H9 (cell line): ENCODE measurements around the gene TMPRSS11A. TPM values are rescaled to one million over a fixed set of nuclear protein-coding genes. Genes with fewer than 3 reads are reported as not detected.

Experiments used
- DNase-seq: peaks from one replicate; pipeline ENCODE4 v3.0.0-alpha.2; 2017
- H2AFZ ChIP-seq: one replicate; pipeline ENCODE4 v1.6.1; 2013; ENCODE audit warnings: mild to moderate bottlenecking, low read length, control low read depth, moderate library complexity
- H2AK5ac ChIP-seq: 2 replicates; pipeline ENCODE4 v1.6.1; 2013; ENCODE audit warnings: low read length, control low read depth, mixed read lengths; ENCODE audit not compliant: insufficient read length
- H2BK120ac ChIP-seq: one replicate; pipeline ENCODE4 v1.6.1; 2013; ENCODE audit warnings: low read depth, mild to moderate bottlenecking, low read length, control low read depth, inconsistent platforms; ENCODE audit not compliant: poor library complexity, severe bottlenecking
- H2BK12ac ChIP-seq: 2 replicates; pipeline ENCODE4 v1.6.1; 2013; ENCODE audit warnings: low read length, control low read depth, mixed read lengths, low read depth; ENCODE audit not compliant: insufficient read length
- H2BK15ac ChIP-seq: 2 replicates; pipeline ENCODE4 v1.6.1; 2013; ENCODE audit warnings: low read depth, low read length, control low read depth
- H2BK20ac ChIP-seq: one replicate; pipeline ENCODE4 v1.6.1; 2013; ENCODE audit warnings: low read depth, mild to moderate bottlenecking, low read length, control low read depth, inconsistent platforms; ENCODE audit not compliant: poor library complexity, severe bottlenecking
- H2BK5ac ChIP-seq: 2 replicates; pipeline ENCODE4 v1.6.1; 2013; ENCODE audit warnings: low read length, control low read depth, mixed read lengths; ENCODE audit not compliant: insufficient read length
- H3K14ac ChIP-seq: 2 replicates; pipeline ENCODE4 v1.6.1; 2013; ENCODE audit warnings: low read length, control low read depth; ENCODE audit not compliant: insufficient read depth
- H3K18ac ChIP-seq: 2 replicates; pipeline ENCODE4 v1.6.1; 2013; ENCODE audit warnings: low read depth, mild to moderate bottlenecking, mixed read lengths, low read length, control low read depth; ENCODE audit not compliant: insufficient read length
- H3K23ac ChIP-seq: 2 replicates; pipeline ENCODE4 v1.6.1; 2013; ENCODE audit warnings: low read length, control low read depth, mixed read lengths, low read depth; ENCODE audit not compliant: insufficient read length
- H3K23me2 ChIP-seq: 2 replicates; pipeline ENCODE4 v1.6.1; 2013; ENCODE audit warnings: low read depth, mild to moderate bottlenecking, mixed read lengths, low read length, control low read depth; ENCODE audit not compliant: insufficient read length, poor library complexity, severe bottlenecking
- H3K27ac ChIP-seq: 2 replicates; pipeline ENCODE4 v1.5.1; 2013; ENCODE audit warnings: low read length, control low read depth, mixed read lengths, low read depth; ENCODE audit not compliant: insufficient read length
- H3K27me3 ChIP-seq: 2 replicates; pipeline ENCODE4 v1.6.1; 2013; ENCODE audit warnings: low read length, control low read depth, inconsistent platforms; ENCODE audit not compliant: insufficient read depth
- H3K4ac ChIP-seq: 2 replicates; pipeline ENCODE4 v1.6.1; 2013; ENCODE audit warnings: low read depth, mild to moderate bottlenecking, control low read depth, inconsistent platforms, low read length, moderate library complexity
- H3K4me1 ChIP-seq: 2 replicates; pipeline ENCODE4 v1.6.1; 2013; ENCODE audit warnings: low read length, control low read depth, inconsistent platforms; ENCODE audit not compliant: insufficient read depth
- H3K4me2 ChIP-seq: 2 replicates; pipeline ENCODE4 v1.6.1; 2013; ENCODE audit warnings: low read length, control low read depth, mixed read lengths; ENCODE audit not compliant: insufficient read length, insufficient read depth
- H3K56ac ChIP-seq: 2 replicates; pipeline ENCODE4 v1.6.1; 2013; ENCODE audit warnings: low read depth, mild to moderate bottlenecking, mixed read lengths, low read length, control low read depth; ENCODE audit not compliant: insufficient read length
- H3K79me1 ChIP-seq: 2 replicates; pipeline ENCODE4 v1.6.1; 2013; ENCODE audit warnings: low read depth, mild to moderate bottlenecking, moderate library complexity, low read length, control low read depth, inconsistent platforms; ENCODE audit not compliant: insufficient read depth, poor library complexity, severe bottlenecking
- H3K79me2 ChIP-seq: 2 replicates; pipeline ENCODE4 v1.6.1; 2013; ENCODE audit warnings: low read length, control low read depth, inconsistent platforms; ENCODE audit not compliant: insufficient read depth
- H3K9ac ChIP-seq: 2 replicates; pipeline ENCODE4 v1.6.1; 2013; ENCODE audit warnings: low read length, control low read depth, mixed read lengths; ENCODE audit not compliant: insufficient read length; ENCODE audit errors: extremely low read depth
- H3K9me3 ChIP-seq: one replicate; pipeline ENCODE4 v1.6.1; 2013; ENCODE audit warnings: low read depth, low read length, inconsistent platforms; ENCODE audit not compliant: control insufficient read depth
- H3T11ph ChIP-seq: one replicate; pipeline ENCODE4 v1.6.1; 2013; ENCODE audit warnings: mild to moderate bottlenecking, low read length, control low read depth, inconsistent platforms
- H4K20me1 ChIP-seq: one replicate; pipeline ENCODE4 v1.6.1; 2013; ENCODE audit not compliant: control insufficient read depth, insufficient read length, insufficient read depth
- H4K5ac ChIP-seq: 2 replicates; pipeline ENCODE4 v1.6.1; 2013; ENCODE audit warnings: low read depth, mild to moderate bottlenecking, mixed read lengths, low read length, control low read depth; ENCODE audit not compliant: insufficient read length
- H4K8ac ChIP-seq: replicated peaks from 2 replicates; pipeline ENCODE4 v1.6.1; 2013; ENCODE audit warnings: low read length, control low read depth, mixed read lengths, low read depth; ENCODE audit not compliant: insufficient read length
- H4K91ac ChIP-seq: 2 replicates; pipeline ENCODE4 v1.6.1; 2013; ENCODE audit warnings: low read depth, mild to moderate bottlenecking, moderate library complexity, mixed read lengths, low read length, control low read depth; ENCODE audit not compliant: insufficient read length
- H3K27ac Mint-ChIP-seq, 3 experiments: 2 replicates in 2 of 3; 3 replicates in 1 of 3; pipeline ENCODE4 v1.8.0; 2020 to 2021; ENCODE audit warnings: mixed read lengths in 3 of 3, mild to moderate bottlenecking in 1 of 3, moderate library complexity in 1 of 3
- H3K27me3 Mint-ChIP-seq: 2 replicates; pipeline ENCODE4 v1.8.0; 2021; ENCODE audit warnings: low read depth, mild to moderate bottlenecking, moderate library complexity, mixed read lengths
- H3K36me3 Mint-ChIP-seq, 3 experiments: 2 replicates in 2 of 3; 3 replicates in 1 of 3; pipeline ENCODE4 v1.8.0; 2020 to 2021; ENCODE audit warnings: low read depth in 3 of 3, mixed read lengths in 3 of 3; ENCODE audit not compliant: insufficient read depth in 1 of 3
- H3K4me1 Mint-ChIP-seq, 2 experiments: 2 replicates each; pipeline ENCODE4 v1.8.0; 2020; ENCODE audit warnings: mixed read lengths in 2 of 2
- H3K4me3 Mint-ChIP-seq, 2 experiments: 2 replicates in 1 of 2; 3 replicates in 1 of 2; pipeline ENCODE4 v1.8.0; 2020 to 2021; ENCODE audit warnings: mild to moderate bottlenecking in 2 of 2, mixed read lengths in 2 of 2, moderate library complexity in 1 of 2
- H3K9me3 Mint-ChIP-seq, 2 experiments: 2 replicates in 1 of 2; 3 replicates in 1 of 2; pipeline ENCODE4 v1.8.0; 2020; ENCODE audit warnings: mild to moderate bottlenecking in 2 of 2, mixed read lengths in 2 of 2, moderate library complexity in 1 of 2
- CTCF ChIP-seq: fragments of 200-600 bp; sonication (generic); conservative IDR thresholded peaks from 3 replicates; pipeline ENCODE4 v1.8.0; 2021; ENCODE audit warnings: antibody characterized with exemption, mild to moderate bottlenecking
- WGBS: extraction: QIAGEN DNeasy Blood & Tissue Kit; methylation state at CpG from one replicate; pipeline ENCODE4 v1.1.7; 2013; ENCODE audit warnings: missing lambda C conversion rate, low lambda C conversion rate, mixed read lengths; ENCODE audit not compliant: insufficient read length; ENCODE audit errors: extremely low coverage; 5-methylcytosine and 5-hydroxymethylcytosine counted together
- total RNA-seq: library from RNA; stranded (reverse); gene quantifications from 2 replicates; pipeline ENCODE4 v1.2.1, GENCODE V29; 2021

TMPRSS11A gene
- total RNA-seq, 1 experiment from 2014 or later = not detected

- no peak overlapping the region for H3K4me2 ChIP-seq
- no peaks in the 10 kb centered on the region for H3K23me2 ChIP-seq
- H3K4me1 ChIP-seq = no peaks in the 10 kb centered on the region
- H2BK120ac ChIP-seq = no peak overlapping the region
- no peaks in the 10 kb centered on the region for H3K27me3 Mint-ChIP-seq
- H4K20me1 ChIP-seq = no peaks in the 10 kb centered on the region
- H2AK5ac ChIP-seq = no peak overlapping the region
- H3K18ac ChIP-seq = no peak overlapping the region
- no peaks in the 10 kb centered on the region for H3K79me2 ChIP-seq
- H4K91ac ChIP-seq = no peak overlapping the region
- no peak overlapping the region for H4K8ac ChIP-seq
- no peak overlapping the region for H3K14ac ChIP-seq
- no peak overlapping the region for H3K27ac ChIP-seq
- H2BK15ac ChIP-seq = no peak overlapping the region
- no peak overlapping the region for H3K4me3 Mint-ChIP-seq
- WGBS = no CpG with 5 or more reads among the region's 3 CpGs
- DNase-seq = no peak
- no peaks in the 10 kb centered on the region for H3K27me3 ChIP-seq
- H3K9me3 ChIP-seq = no peaks in the 10 kb centered on the region
- H3K23ac ChIP-seq = no peak overlapping the region
- peaks cover 5% of the 10 kb centered on the region in 2 experiments; a peak in 3 of 5 replicates for H3K9me3 Mint-ChIP-seq
- no peak overlapping the region for H2BK20ac ChIP-seq
- no peak overlapping the region for H3K9ac ChIP-seq
- no peak overlapping the region for H2BK12ac ChIP-seq
- H3K36me3 Mint-ChIP-seq = no peaks in the 10 kb centered on the region; a peak in 1 of 7 replicates
- H3K4ac ChIP-seq = no peak overlapping the region
- no peak overlapping the region for H4K5ac ChIP-seq
- H3K4me1 Mint-ChIP-seq = no peaks in the 10 kb centered on the region
- no peak overlapping the region for H2BK5ac ChIP-seq
- H3K27ac Mint-ChIP-seq = no peak overlapping the region
- no peak for TF ChIP-seq CTCF
- no peak overlapping the region for H2AFZ ChIP-seq
- H3T11ph ChIP-seq = no peak overlapping the region
- H3K79me1 ChIP-seq = no peaks in the 10 kb centered on the region
- no peak overlapping the region for H3K56ac ChIP-seq
Measured at GRCh38 chr4:67941074-67941473, 22.2 kb downstream of the TMPRSS11A start.
